H1 (cell line): ENCODE data around the gene MGME1. TPM values are rescaled to one million over a fixed set of nuclear protein-coding genes. Genes with fewer than 3 reads are reported as not detected.

ENCODE experiments used
- ATF2 ChIP-seq: IDR thresholded peaks from 2 replicates; pipeline ENCODE4 v1.6.1; 2012; ENCODE audit warnings: low read length, inconsistent platforms
- CHD1 ChIP-seq: IDR thresholded peaks from 2 replicates; pipeline ENCODE4 v1.6.1; 2012; ENCODE audit warnings: low read depth, low read length, improper control_type of control experiment
- POLR2A ChIP-seq, 2 experiments: IDR thresholded peaks; 1 replicate in 1 of 2; 2 replicates in 1 of 2; pipeline ENCODE4 v1.6.1; 2011; ENCODE audit warnings: low read depth in 2 of 2, low read length in 2 of 2, mild to moderate bottlenecking in 2 of 2; ENCODE audit errors: control extremely low read depth in 1 of 2
- RBBP5 ChIP-seq: IDR thresholded peaks from 2 replicates; pipeline ENCODE4 v1.7.1; 2012; ENCODE audit warnings: low read depth, mild to moderate bottlenecking, inconsistent platforms, low read length, moderate library complexity, borderline replicate concordance
- polyA plus RNA-seq, 7 experiments: library from polyadenylated mRNA; depleted of rRNA in 3 of 7; stranded (reverse) in 5 of 7; unstranded in 2 of 7; fragments of >200 nt in 5 of 7; fragments of 200-250 nt in 2 of 7; gene quantifications; 1 replicate in 5 of 7; 2 replicates in 1 of 7; 4 replicates in 1 of 7; pipeline versions ENCODE4 v1.2.1 to v1.2.3, GENCODE V29; 2011 to 2013; ENCODE audit warnings: missing spikeins in 2 of 7, mixed read lengths in 2 of 7
- total RNA-seq: library from RNA; stranded (reverse); fragmentation: NEBNext Ultra II Directional; extraction: Animal tissue kit (Norgen Biotek cat#: 25700); gene quantifications from 2 replicates; pipeline ENCODE4 v1.2.1, GENCODE V29; 2021

Gene MGME1
- total and polyA plus RNA-seq, 2 of the 8 experiments (the other 6 are each of a cell fraction or from before 2014, with no cell fraction given) = 27.7 to 59.0 TPM

- no peak for TF ChIP-seq ATF2
- TF ChIP-seq CHD1 = no peak
- no peak for TF ChIP-seq RBBP5
- no peak for TF ChIP-seq POLR2A (IDR thresholded peaks at IDR 0.05; ENCODE audit: control extremely low read depth in 1 of 2, low read depth in 2 of 2, low read length in 2 of 2)
- TF ChIP-seq, all 59 proteins: peak for 0
Observed at GRCh38 chr20:17948442-17948841, 20.4 kb upstream of the MGME1 start (continued).
